NCI-H526 treated with DMSO at 0.1 percent for 48 hours (cell line): ENCODE data around the gene ZNF502.

Source experiments
- DNase-seq: peaks from one replicate; lab custom pipeline; 2025; lab: John Stamatoyannopoulos, UW

The ZNF502 gene

DNA sequence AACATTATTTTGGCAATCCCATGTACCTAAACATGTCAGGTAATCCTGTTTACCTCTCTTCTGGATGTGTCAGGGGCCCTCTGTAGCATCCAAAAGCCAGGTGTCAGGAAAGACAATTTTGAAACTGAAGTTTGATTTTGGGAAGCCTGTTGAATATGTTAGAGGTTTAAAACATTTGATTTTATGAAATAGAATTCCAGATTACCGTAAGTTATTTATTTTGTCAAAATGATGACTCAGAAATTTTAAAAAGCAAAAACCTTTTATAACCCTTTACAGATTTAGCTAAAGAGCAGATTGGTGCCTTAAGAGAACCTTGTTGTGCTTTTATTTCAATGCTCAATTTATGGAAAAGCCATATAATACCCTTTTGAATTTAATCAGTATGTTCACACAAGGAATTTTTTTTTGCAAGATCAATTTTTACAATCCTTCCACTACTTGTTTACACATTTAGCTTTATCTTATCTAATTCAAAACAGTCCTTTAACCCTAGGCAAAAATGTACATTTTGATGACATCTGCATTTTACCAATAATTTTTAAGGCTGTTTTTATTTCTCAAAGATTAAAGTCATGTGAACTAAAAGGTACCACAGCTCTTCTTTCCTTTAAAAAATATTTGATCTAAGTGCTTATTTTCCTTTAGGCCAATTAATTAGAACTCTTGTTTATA lies 59.1 kb downstream of the ZNF502 start:
- DNase-seq, result no peak

DNA sequence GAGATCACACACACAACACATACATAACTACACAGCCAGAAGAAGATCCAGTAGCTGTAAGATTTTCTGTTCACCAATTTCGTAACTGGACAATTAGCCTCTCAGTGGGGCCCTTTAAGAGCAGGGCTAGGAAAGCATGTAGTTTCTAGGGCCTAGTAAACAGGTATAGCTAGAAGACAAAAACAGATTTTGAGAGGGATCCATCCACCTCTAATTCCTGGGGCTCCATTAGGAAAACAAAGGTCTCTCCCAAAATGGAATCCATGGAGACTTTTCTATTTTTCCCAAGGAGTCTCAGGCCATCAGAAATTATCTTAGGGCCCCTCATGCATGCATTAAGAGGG lies 59.6 kb downstream of the ZNF502 start:
- no peak for DNase-seq
